GM19372 (cell line): Measurements from ENCODE around the gene PPHLN1.
A peak's percentile ranks its signal among the peaks of the same experiment; 100 is the strongest.

Source experiments
- ATAC-seq: cut with Tn5 transposase; IDR thresholded peaks from one replicate; pipeline ENCODE4 v1.9.1; 2021; ENCODE audit warnings: mild to moderate bottlenecking, low read depth, moderate library complexity; ENCODE audit not compliant: unreplicated experiment

Gene PPHLN1

DNA sequence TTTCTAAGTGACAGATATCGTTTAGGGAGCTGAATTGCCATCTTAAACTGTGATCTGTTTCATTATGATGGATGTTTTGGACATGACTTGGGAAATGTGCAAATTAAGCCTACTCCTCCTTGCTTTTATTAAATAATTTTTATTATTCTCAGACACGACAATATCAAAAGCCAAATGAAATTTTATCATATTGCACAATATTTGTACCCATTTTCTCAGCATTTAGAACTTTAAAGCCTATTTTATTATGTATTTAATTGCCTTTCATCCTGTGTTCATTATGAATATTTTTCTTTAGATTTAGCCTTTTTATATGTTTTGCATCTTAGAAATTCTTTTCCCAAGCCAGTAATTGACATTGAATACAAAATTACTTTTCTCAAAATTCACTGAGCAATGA lies 102.9 kb downstream of the PPHLN1 start:
- no peak for ATAC-seq

DNA sequence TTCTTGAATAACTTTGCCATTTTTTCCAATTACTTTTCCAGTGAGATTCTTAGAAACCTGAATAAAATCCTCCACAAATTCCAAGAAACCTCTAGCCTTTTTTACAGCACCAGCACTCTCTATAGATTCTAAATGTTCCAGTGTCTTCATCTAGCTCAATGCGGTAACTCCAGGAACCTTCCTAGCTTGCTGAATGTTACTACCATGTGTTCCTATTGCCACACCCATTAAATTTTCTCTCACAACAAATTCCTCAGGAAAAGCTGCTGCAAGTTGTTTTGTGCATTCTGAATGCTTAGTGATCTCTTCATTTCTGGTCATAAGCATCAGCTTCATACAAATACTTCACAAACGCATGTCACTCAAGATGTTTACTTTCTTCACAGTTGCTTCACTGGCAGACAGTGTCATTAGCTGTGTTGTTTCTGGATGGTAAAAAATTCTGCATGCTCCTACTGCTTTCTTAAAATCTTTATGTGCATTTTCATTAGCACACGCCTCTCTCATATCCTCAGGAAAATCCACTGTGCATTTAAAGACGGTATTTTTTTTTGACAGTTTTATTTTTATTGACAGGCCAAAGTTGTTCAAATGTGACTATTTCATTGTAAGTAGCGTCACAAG lies 106.7 kb downstream of the PPHLN1 start:
- ATAC-seq: no peak

DNA sequence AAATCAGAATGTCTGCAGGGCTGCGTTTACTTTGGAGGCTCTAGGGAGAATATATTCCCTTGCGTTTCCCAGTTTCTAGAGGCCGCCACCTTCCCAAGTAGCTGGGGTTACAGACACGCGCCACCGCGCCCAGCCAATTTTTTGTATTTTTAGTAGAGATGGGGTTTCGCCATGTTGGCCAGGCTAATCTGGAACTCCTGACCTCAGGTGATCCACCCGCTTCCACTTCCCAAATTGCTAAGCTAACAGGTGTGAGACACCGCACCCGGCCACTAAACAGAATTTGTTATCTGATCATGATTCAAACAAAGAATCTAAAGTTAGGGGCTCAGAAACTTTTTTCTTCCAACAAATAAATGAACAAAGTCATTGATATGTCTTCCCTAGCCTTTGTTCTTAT lies 114.6 kb downstream of the PPHLN1 start:
- no peak for ATAC-seq

DNA sequence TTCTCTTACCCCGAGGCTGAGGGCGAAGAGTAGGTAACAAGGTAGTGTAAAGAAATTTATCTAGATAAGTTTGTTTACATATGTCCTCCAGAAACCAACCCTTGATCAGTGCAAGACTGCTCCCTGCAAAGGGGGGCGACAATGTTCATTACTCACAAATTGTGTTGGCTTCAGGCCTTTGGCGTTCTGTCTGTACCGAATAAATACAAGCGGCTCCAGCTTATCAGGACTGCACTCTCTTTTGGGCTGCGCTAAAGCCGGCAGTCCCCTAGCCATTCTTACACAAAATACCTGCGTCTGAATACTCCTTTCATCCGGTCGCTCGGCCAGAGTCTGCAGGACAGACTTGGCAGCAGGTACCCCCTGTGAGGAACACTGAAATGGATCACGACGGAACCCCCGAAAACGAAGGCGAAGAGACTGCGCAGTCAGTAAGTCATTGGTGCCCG lies 116.4 kb downstream of the PPHLN1 start:
- no peak for ATAC-seq

DNA sequence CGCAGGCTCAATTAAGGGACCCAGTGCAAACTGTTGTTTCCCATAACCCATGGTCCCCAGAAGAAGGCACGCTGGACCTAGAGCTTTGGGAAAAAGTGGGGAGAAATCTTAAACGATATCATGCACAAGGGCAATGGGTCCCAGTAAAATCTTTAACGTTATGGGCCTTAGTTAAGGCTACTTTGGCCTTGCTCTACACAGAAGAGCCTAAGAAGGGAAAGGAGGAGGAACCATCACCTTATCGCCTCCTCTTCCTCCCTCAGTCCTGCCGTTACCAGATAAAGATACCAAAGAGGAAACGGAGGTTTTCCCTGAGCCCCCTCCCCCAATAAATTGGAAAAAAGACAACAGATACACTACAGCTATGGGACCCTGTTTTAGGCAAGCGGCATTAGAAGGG lies 116.9 kb downstream of the PPHLN1 start:
- no peak for ATAC-seq

DNA sequence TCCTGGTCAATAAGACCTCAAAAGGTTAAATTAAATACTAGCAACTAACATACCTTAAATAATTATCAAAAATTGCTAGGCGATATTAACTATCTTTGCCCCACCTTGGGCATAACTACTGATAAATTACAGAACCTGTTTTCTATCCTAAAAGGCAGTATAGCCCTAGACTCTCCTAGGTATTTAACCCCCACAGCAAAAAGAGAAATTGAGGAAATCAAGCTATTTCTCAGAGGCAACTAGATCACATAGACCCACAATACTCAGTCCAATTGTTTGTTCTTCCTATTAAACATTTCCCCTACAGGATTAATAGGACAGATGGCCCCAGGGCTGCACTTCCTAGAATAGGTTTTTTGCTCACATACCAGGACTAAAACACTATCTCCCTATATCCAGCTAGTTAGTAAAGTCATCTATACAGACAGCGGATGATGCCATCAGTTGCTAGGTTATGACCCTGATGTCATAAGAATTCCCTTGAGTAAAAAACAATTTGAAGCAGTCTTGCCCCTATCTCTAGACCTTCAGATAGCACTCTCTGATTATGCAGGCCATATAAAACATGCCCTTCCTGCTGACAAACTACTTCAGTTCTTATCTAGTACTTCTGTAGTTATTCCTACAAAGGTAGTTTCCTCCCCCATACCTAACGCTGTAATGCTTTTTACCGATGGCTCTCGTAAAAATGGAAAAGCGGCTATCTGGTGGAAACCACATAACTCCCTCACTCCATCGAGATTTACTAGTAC lies 118.4 kb downstream of the PPHLN1 start:
- ATAC-seq: no peak

DNA sequence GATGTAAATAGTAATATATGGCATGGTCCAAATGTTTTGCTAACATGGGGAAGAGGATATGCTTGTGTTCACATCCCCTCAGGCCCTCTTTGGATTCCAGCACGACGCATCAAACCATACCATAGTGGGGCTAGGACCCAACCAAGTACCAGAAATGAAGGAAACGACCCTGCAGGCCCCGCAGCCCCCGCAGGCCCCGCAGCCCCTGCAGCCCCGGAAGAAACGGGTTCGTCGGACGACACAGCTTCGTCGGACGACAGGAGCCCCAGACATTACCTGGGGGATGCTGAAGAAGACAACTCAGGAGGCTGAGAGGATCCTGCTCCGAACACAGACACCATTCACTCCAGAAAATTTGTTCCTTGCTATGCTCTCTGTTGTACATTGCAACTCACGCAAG lies 119.9 kb downstream of the PPHLN1 start:
- ATAC-seq: no peak

DNA sequence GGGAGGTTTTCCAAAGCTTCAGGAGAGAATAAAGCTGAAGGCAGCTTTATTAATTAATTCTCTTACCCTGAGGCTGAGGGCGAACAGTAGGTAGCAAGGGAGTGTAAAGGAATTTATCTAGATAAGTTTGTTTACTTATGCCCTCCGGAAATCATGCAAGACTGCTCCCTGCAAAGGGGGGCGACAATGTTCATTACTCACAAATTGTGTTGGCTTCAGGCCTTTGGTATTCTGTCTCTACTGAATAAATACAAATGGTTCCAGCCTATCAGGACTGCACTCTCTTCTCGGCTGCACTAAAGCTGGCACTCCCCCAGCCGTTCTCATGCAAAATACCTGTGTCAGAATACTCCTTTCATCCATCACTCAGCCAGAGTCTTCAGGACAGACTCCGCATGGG lies 120.8 kb downstream of the PPHLN1 start:
- no peak for ATAC-seq

DNA sequence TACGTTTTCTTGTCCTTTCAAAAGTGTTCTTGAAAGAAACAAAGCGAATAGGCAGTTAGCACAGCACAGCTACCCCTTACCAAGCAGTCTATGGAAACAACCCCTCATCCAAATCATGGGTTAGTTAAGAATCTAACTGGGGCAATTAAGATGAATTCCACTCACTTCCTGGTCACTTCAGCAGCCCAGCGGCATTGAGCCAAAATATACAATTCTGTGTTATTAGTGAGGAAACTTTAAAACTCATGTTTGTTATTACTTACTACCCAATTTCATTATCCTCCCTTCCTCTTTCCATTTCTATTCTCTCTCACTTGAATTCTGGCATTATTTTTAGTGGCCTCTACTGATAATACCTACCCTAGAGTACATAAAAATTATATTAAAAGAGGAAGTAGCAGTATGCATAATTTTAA lies 121.4 kb downstream of the PPHLN1 start:
- no peak for ATAC-seq

DNA sequence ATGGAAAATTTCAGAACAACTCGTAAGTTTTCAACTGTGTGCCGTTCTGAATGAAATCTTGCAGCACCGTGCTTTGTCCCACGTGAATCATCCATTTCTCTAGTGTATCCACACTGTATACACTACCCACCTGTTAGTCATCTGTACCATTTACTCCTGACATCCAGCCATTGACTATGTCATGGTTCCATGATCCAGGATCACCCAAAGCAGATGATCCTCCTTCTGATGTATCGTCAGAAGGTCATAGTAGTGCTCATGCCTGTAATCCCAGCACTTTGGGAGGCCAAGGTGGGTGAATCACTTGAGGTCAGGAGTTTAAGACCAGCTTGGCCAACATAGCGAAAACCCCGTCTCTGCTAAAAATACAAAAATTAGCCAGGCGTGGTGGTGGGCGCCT lies 122.9 kb downstream of the PPHLN1 start:
- ATAC-seq: no peak

DNA sequence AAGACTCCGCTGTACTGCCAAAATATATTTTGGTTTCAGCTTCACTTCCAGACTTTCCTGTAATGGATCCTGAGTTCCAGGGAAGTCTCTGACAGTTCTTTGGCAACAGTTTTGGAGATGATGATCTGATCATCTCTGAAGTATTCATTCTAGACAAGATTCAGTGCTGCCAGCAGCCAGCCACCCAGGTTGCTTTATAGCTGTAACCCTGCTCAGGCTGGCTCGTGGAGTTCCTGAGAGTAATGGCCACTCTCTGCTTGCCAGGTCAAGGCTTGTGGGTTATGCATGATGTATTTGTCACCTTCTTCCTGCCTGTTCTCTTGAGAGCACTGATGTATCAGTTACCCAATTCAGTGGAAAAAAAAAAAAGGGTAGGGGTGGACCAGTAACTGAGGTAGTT lies 124.3 kb downstream of the PPHLN1 start:
- ATAC-seq: no peak

DNA sequence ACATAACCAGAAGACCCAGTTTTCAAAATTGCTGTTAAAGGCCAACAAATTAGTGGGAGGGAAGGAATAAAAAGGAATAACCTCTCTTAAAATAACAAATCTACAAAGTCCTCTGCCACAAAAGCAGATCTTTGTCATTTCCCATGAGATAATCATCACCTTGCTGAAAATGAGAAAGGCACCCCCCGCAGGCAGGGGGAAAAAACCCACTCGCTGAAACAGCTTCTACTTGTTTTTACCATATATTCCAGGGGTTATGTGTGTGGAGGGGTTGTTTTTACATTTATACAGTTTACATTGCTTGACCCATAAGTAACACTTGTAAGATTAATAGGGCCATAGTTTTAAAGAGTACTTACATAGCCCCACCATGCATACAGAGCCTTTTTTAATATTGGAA lies 132.6 kb downstream of the PPHLN1 start:
- ATAC-seq: no peak

DNA sequence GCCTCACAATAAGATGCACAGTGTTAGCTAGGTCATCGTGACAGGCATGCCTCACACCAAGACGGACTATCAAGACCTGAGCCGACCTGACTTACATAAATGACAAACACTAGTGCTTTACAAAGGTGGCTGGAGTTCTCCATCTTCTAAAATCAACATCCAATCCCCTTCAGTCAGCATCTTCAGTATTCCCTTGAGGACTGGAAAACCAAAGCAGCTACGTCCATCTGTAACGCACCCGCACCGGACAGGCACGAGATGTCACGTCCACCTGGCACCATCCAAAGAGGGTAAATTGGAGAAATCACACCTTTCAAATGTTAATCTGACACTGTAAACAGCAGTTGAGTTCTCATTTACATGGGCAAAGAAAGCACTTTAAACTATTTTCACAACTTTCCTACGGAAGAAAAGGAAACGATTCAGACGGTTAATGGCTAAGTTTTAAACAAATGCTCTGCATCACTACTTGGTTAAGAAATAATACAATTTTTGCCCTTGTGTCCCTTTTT lies 133.4 kb downstream of the PPHLN1 start:
- ATAC-seq: no peak

DNA sequence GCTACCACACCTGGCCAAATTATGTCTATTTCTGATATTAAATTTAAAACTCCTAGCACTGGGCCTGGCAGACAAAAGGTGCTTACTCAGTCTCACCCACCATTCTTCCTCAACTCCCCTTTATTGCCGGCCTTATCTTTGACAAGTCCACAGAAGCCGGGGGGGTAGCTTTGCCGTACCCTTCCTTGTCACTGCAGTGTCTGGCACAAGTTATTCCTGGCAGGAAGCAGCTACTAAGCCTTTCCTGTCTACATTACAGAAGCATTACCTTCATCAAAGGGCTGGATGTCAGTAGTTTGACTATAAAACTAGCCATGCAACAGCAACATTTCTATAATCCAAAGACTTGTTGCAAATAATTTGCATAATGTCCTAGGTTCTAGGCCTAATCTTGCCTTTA lies 136.5 kb downstream of the PPHLN1 start:
- ATAC-seq: no peak

DNA sequence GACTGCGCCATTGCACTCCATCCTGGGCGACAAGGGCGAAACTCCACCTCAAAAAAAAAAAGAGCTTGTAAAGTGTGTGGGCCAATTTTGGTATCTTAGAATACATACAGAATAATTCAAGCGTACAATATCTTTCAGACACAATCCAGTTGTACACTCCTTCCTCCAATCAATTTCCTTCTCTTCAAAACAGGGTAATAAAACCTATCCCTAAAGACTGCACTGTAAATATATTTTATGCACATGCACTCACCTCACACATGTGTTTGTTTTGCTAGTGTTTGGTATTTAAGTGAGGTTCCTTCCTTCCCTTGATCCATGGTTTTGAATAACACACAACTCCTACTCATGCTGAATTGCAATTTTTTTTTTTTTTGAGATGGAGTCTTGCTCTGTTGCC lies 137.7 kb downstream of the PPHLN1 start:
- no peak for ATAC-seq

DNA sequence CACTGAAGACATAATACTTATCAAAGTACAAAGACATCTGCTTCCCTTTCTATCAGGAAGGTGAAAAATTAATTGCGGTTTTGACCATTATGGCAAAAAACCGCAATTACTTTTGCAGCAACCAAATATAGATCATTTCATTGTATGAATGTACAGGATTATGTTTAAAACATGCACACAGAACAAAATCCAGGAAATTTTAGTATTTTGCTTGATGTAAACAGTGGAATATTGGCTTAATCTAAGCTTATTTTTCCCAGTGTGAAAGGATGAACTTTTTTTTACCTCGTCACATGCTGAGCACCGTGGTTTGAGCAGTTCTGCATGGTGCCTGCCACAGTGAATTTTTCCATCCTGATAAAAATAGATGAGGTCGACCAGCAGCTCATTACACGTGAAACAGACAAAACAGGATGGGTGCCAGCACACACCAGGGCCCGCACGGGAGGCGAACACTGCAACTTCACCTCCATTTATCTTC lies 142.4 kb downstream of the PPHLN1 start:
- peak; percentile 19 for ATAC-seq

DNA sequence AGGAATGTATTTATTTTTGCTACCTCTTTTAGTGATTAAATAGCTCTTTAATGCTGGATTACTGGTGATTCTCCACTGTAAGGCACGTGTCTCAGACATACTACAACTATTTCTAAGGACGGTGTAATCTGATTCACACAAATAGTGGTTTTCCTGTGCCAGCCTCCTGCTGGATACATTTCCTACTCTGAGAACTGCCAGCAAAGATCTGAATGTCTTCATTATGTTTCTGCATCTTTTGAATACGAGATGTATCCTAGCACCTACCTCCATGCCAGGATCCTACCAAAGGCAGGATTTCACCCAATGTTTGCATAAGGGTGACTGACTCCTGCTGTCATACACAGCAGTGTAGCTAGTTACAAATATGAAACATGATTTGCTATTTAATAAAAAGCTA lies 143.0 kb downstream of the PPHLN1 start:
- ATAC-seq: no peak

DNA sequence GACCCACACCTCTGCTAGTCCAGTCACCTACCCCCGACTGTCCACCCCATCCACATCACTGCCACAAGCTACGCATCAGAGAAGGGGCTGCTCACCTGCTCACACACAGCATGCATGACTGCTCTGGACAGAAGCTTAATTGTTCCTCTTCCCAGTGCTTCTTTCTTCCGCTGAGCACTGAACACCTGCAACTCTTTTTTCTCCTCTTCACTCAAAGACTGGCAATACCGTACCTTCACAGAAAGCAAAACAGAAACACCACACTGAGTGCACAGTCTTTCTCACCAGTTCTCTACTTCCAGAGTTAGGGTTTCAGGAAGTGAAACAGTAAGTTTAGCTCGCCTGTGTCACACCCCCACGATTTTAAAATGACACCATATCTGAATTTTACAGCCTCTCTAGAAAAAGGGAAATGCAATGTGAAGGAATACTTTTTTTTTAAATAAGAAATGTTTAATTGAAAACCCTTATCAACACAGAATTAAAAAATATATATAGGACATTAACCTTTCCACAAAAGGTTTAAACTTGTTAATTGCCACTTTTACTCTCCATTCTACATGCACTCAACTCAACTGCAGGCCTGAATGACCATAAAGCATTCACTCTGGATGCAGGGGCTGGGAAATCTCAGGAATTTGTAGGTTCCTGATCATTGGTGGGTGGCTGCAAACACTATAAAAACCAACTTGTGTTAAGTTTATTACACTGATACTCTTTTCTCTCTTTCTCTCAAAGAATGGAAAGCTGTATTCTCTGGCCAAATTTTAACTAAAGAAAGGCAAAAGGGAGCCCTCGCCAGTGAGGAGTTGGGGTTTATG lies 143.6 kb downstream of the PPHLN1 start:
- ATAC-seq: peak; percentile 95

DNA sequence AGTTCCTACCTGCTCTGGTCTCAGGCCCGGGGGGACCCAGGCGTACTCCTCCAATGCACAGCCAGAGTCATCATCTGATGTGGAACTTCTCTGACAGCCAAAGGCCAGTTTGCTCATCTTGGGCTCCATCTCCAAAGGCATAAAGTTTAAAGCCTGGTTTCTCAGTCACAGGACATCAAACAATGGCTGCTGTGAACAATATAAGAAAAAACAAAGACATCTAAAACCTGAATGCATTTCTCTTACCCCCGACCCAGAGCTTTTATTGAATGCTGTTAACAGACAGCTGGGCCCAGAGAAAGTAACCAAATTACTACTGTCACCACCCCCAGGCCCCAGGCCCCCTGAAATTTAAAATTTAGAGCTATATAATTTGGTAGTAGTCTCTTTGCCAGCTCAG lies 146.4 kb downstream of the PPHLN1 start:
- no peak for ATAC-seq

DNA sequence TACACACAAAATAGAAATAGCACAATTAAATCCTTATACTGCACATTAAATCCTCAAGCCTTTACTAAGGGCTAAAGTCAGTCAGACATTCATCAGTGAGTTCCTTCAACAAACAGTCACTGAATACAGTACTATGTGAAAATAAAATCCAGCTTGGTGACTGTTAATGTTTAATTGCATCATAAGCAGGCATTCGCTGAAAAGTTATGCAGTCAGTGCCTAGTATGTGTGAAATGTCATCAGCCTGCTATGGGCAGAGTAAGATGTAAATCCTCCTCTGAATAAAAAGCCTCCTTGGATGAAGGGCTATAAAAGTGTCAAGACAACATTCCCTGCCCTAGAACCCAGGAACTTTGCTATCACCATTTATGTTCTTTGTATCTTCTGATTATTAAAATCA lies 147.2 kb downstream of the PPHLN1 start:
- no peak for ATAC-seq

DNA sequence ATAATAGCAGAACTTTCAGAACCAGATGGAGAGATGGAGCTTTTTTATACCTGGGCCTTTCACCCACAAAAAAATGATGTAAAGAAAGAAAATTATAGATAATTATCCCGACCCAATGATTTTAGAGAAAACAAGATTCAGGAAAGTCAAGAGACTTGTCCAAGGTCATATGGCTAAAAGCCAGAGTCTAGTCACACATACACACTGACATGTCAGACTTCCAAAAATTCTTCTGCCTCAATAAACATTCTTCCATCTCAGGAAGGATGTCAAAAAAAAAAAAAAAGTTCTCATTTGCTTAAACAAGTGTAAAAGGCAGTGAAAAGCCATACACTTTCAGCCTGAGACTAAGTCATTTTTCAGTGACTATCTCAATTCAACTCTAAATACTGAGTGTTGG lies 147.6 kb downstream of the PPHLN1 start:
- ATAC-seq: no peak
